Ovary (tissue), 3 donors: ENCODE measurements around the gene PDYN.

Experiments used
- POLR2A ChIP-seq: fragments of 450-650 bp; IDR thresholded peaks from one replicate; pipeline ENCODE4 v1.6.1; 2017; ENCODE audit warnings: antibody characterized with exemption, mild to moderate bottlenecking, moderate library complexity
- TF ChIP-seq, protein P1 (sequence below), 3 donors: fragments of 450-650 bp in 2 of 3; fragments of 200-600 bp in 1 of 3; IDR thresholded peaks; one replicate each; pipeline versions ENCODE4 v1.5.1 to v1.8.0; 2016 to 2022; ENCODE audit warnings: antibody characterized with exemption in 3 of 3, mild to moderate bottlenecking in 1 of 3
- donor health status: DM: no; HTN: no; CAD: no.

DNA sequence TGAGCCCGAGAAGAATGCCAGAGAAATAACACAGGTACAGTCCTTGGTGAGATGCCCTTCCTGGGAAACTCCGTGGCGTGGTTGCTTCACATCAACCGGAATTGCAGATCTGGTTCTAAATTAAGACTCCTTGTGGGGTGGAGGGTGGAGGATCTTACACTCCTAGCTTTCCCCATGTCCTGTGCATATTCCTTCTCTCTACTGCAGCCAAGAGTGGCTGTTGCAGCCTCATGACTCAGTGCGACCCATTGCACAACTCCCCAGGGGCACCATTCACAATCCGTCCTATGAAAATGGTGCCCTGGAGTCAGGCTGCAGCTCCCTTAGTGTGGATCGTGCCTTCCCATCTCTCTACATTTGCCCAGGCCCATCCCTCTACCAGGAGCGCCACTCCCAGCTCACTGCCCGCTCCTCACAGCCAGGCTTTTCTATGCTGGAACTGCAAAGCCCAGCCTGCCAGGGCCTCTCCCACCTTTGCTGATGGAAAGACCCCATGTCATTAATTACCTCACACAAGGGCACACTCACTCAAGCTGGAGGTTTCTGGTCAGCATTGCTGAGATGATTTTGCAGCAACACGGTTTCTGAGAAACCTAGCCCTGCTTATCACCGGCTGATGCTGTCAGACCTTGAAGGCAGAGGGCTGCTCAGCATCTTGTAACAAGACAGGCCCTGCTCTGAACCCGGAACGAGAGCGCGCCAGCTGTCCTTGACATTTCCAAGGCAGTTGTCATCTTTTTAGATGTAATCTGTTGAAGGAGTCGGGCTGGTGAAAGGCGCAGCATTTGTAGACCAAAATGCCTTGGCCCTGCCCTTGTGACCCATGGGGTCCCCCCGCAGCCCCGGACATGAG lies 58.9 kb downstream of the PDYN start:
- TF ChIP-seq, protein P1, sequence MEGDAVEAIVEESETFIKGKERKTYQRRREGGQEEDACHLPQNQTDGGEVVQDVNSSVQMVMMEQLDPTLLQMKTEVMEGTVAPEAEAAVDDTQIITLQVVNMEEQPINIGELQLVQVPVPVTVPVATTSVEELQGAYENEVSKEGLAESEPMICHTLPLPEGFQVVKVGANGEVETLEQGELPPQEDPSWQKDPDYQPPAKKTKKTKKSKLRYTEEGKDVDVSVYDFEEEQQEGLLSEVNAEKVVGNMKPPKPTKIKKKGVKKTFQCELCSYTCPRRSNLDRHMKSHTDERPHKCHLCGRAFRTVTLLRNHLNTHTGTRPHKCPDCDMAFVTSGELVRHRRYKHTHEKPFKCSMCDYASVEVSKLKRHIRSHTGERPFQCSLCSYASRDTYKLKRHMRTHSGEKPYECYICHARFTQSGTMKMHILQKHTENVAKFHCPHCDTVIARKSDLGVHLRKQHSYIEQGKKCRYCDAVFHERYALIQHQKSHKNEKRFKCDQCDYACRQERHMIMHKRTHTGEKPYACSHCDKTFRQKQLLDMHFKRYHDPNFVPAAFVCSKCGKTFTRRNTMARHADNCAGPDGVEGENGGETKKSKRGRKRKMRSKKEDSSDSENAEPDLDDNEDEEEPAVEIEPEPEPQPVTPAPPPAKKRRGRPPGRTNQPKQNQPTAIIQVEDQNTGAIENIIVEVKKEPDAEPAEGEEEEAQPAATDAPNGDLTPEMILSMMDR (IDR thresholded peaks at IDR 0.05) = no peak
- no peak for TF ChIP-seq POLR2A
